ENCODE results near the gene OBSL1. TPM values are rescaled to one million over a fixed set of nuclear protein-coding genes. Genes with fewer than 3 reads are reported as not detected.

The OBSL1 gene
- total and polyA plus RNA-seq, 4 donors, result 14.2 to 35.3 (median 27.3) TPM

DNA sequence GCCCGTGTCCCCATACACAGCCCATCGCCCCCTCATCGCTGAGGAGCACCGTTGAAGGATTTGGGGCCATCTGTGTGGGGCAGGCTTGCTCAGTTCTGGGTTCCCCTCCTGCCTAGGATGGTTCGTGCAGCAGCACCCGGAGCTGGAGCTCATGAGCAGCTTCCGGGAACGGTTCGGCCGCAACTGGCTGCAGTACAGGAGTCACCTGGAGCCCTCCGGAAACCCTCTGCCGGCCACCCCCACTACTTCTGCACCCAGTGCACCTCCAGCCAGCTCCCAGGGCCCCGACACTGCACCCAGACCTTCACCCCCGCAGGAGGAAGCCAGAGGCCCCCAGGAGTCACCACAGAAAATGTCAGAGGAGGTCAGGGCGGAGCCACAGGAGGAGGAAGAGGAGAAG lies 36.6 kb upstream of the OBSL1 start (continued):
- TF ChIP-seq YY1 (IDR thresholded peaks at IDR 0.05) (no peak), HNF4G (IDR thresholded peaks at IDR 0.05) (no peak)

DNA sequence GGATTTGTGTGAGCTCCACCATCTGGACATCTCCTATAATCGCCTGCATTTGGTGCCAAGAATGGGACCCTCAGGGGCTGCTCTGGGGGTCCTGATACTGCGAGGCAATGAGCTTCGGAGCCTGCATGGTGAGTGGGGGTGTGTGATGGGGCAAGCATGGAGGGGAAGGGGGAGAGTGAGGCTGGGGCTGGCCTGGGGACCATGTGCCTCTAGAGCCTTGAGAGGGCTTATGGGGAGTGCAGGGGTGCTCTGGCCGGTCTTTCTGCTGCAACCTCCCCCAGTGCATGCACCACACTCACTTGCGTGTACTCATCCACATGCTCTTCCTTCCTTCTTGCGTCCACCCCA lies 34.2 kb upstream of the OBSL1 start:
- Histone ChIP-seq H3K4me1 (ENCODE audit: control insufficient read depth in 4 of 4, insufficient read depth in 4 of 4, low read length in 3 of 4) (no peaks in the 10 kb centered on the region), H3K9me3 (ENCODE audit: control insufficient read depth in 4 of 4, low read length in 3 of 4) (no peaks in the 10 kb centered on the region), H3K4me3 (ENCODE audit: low read depth in 1 of 3, low read length in 3 of 3) (no peak overlapping the region), H3K27ac (ENCODE audit: low read depth in 1 of 2, low read length in 2 of 2) (no peak overlapping the region), H3K9ac (ENCODE audit: low read depth in 1 of 2, low read length in 2 of 2) (no peak overlapping the region), H3K27me3 (ENCODE audit: control insufficient read depth in 4 of 4, insufficient read depth in 4 of 4, low read length in 3 of 4) (no peaks in the 10 kb centered on the region), H3K36me3 (ENCODE audit: control insufficient read depth in 4 of 4, insufficient read depth in 3 of 4, low read depth in 1 of 4, low read length in 3 of 4) (peaks cover 8 to 43% (median 14%) of the 10 kb centered on the region in 4 donors)
- no peak for TF ChIP-seq FOXA1 (IDR thresholded peaks at IDR 0.05)
- no peak for TF ChIP-seq HNF4G (IDR thresholded peaks at IDR 0.05)
- no peak for TF ChIP-seq HNF4A (conservative IDR thresholded peaks at IDR 0.05)
- TF ChIP-seq, protein P1, sequence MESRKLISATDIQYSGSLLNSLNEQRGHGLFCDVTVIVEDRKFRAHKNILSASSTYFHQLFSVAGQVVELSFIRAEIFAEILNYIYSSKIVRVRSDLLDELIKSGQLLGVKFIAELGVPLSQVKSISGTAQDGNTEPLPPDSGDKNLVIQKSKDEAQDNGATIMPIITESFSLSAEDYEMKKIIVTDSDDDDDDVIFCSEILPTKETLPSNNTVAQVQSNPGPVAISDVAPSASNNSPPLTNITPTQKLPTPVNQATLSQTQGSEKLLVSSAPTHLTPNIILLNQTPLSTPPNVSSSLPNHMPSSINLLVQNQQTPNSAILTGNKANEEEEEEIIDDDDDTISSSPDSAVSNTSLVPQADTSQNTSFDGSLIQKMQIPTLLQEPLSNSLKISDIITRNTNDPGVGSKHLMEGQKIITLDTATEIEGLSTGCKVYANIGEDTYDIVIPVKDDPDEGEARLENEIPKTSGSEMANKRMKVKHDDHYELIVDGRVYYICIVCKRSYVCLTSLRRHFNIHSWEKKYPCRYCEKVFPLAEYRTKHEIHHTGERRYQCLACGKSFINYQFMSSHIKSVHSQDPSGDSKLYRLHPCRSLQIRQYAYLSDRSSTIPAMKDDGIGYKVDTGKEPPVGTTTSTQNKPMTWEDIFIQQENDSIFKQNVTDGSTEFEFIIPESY (IDR thresholded peaks at IDR 0.05), result no peak
- TF ChIP-seq SP1 (IDR thresholded peaks at IDR 0.05), result no peak
- TF ChIP-seq, protein P2, sequence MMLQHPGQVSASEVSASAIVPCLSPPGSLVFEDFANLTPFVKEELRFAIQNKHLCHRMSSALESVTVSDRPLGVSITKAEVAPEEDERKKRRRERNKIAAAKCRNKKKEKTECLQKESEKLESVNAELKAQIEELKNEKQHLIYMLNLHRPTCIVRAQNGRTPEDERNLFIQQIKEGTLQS (IDR thresholded peaks at IDR 0.05), result no peak
- no peak for TF ChIP-seq RXRA (IDR thresholded peaks at IDR 0.05)
- TF ChIP-seq GABPA (IDR thresholded peaks at IDR 0.05 in 1 of 2, conservative IDR thresholded peaks at IDR 0.05 in 1 of 2), result no peak
- TF ChIP-seq TAF1 (conservative IDR thresholded peaks at IDR 0.05), result no peak
- no peak for TF ChIP-seq NR2F2 (IDR thresholded peaks at IDR 0.05)
- TF ChIP-seq RAD21 (IDR thresholded peaks at IDR 0.05), result no peak
- TF ChIP-seq EGR1 (IDR thresholded peaks at IDR 0.05; ENCODE audit: low read depth in 2 of 2), result no peak
- TF ChIP-seq, protein P3, sequence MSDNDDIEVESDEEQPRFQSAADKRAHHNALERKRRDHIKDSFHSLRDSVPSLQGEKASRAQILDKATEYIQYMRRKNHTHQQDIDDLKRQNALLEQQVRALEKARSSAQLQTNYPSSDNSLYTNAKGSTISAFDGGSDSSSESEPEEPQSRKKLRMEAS (IDR thresholded peaks at IDR 0.05), result no peak
- DNase-seq (ENCODE audit: low spot score), result no peak
- WGBS, result 95% methylated on average over 6 of the region's 6 CpGs

DNA sequence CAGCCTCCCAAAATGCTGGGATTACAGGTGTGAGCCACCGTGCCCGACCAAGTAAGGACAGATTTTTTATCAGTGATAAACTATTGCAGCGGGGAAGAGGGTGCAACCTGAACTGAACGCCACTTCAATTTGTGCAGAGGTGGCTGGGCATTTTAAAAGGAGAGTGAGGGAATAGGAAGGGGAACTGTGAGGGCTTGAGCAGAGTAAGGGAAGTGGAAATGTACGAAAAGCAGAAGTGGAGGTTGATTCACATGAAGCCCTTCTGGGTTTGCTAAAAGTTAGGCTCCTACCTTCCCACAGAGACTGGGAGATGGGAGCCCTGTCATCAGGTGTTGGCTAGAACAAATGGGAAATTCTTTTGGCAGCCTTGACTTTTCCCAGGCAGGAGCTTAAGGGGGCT lies 32.4 kb upstream of the OBSL1 start:
- 84% methylated on average over 5 of the region's 5 CpGs for WGBS
- Histone ChIP-seq H3K9ac (ENCODE audit: low read depth in 1 of 2, low read length in 2 of 2) (no peak overlapping the region), H3K9me3 (ENCODE audit: control insufficient read depth in 4 of 4, low read length in 3 of 4) (no peaks in the 10 kb centered on the region), H3K4me1 (ENCODE audit: control insufficient read depth in 4 of 4, insufficient read depth in 4 of 4, low read length in 3 of 4) (no peaks in the 10 kb centered on the region), H3K4me3 (ENCODE audit: low read depth in 1 of 3, low read length in 3 of 3) (no peak overlapping the region), H3K27ac (ENCODE audit: low read depth in 1 of 2, low read length in 2 of 2) (no peak overlapping the region), H3K36me3 (ENCODE audit: control insufficient read depth in 4 of 4, insufficient read depth in 3 of 4, low read depth in 1 of 4, low read length in 3 of 4) (peaks cover 6 to 38% (median 12%) of the 10 kb centered on the region in 4 donors), H3K27me3 (ENCODE audit: control insufficient read depth in 4 of 4, insufficient read depth in 4 of 4, low read length in 3 of 4) (no peaks in the 10 kb centered on the region)
- TF ChIP-seq HNF4G (IDR thresholded peaks at IDR 0.05) (no peak), TAF1 (conservative IDR thresholded peaks at IDR 0.05) (no peak), SP1 (IDR thresholded peaks at IDR 0.05) (no peak), FOXA1 (IDR thresholded peaks at IDR 0.05) (no peak), FOXA2 (IDR thresholded peaks at IDR 0.05) (no peak), HNF4A (conservative IDR thresholded peaks at IDR 0.05) (no peak), JUND (IDR thresholded peaks at IDR 0.05) (no peak), NR2F2 (IDR thresholded peaks at IDR 0.05) (no peak)
- TF ChIP-seq, protein P4, sequence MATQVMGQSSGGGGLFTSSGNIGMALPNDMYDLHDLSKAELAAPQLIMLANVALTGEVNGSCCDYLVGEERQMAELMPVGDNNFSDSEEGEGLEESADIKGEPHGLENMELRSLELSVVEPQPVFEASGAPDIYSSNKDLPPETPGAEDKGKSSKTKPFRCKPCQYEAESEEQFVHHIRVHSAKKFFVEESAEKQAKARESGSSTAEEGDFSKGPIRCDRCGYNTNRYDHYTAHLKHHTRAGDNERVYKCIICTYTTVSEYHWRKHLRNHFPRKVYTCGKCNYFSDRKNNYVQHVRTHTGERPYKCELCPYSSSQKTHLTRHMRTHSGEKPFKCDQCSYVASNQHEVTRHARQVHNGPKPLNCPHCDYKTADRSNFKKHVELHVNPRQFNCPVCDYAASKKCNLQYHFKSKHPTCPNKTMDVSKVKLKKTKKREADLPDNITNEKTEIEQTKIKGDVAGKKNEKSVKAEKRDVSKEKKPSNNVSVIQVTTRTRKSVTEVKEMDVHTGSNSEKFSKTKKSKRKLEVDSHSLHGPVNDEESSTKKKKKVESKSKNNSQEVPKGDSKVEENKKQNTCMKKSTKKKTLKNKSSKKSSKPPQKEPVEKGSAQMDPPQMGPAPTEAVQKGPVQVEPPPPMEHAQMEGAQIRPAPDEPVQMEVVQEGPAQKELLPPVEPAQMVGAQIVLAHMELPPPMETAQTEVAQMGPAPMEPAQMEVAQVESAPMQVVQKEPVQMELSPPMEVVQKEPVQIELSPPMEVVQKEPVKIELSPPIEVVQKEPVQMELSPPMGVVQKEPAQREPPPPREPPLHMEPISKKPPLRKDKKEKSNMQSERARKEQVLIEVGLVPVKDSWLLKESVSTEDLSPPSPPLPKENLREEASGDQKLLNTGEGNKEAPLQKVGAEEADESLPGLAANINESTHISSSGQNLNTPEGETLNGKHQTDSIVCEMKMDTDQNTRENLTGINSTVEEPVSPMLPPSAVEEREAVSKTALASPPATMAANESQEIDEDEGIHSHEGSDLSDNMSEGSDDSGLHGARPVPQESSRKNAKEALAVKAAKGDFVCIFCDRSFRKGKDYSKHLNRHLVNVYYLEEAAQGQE (IDR thresholded peaks at IDR 0.05), result no peak
- TF ChIP-seq, protein P3 (IDR thresholded peaks at IDR 0.05), result no peak
- TF ChIP-seq, protein P5, sequence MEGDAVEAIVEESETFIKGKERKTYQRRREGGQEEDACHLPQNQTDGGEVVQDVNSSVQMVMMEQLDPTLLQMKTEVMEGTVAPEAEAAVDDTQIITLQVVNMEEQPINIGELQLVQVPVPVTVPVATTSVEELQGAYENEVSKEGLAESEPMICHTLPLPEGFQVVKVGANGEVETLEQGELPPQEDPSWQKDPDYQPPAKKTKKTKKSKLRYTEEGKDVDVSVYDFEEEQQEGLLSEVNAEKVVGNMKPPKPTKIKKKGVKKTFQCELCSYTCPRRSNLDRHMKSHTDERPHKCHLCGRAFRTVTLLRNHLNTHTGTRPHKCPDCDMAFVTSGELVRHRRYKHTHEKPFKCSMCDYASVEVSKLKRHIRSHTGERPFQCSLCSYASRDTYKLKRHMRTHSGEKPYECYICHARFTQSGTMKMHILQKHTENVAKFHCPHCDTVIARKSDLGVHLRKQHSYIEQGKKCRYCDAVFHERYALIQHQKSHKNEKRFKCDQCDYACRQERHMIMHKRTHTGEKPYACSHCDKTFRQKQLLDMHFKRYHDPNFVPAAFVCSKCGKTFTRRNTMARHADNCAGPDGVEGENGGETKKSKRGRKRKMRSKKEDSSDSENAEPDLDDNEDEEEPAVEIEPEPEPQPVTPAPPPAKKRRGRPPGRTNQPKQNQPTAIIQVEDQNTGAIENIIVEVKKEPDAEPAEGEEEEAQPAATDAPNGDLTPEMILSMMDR (IDR thresholded peaks at IDR 0.05; ENCODE audit: low read depth, low read length, missing input control), result no peak
- DNase-seq (ENCODE audit: low spot score), result no peak

All from liver (tissue), 9 donors.